ENCODE data around the gene RBBP8. TPM values are rescaled to one million over a fixed set of nuclear protein-coding genes. Genes with fewer than 3 reads are reported as not detected.
"Not testable (repeated sequence)": the region's sequence is repeated elsewhere in the genome, so short reads cannot be mapped to it uniquely, and the experiment has no call there.

Gene RBBP8
- total and polyA plus RNA-seq, 2 experiments from 2014 or later, result 13.1 to 25.7 TPM

- no peaks in the 10 kb centered on the region for H3K9me3 ChIP-seq (ENCODE audit: low read depth)
- H2AFZ ChIP-seq, result no peak overlapping the region
- H3K4me3 ChIP-seq, result no peak overlapping the region
- no peak overlapping the region for H3K4me2 ChIP-seq
- H3K36me3 ChIP-seq (replicated peaks; ENCODE audit: insufficient read depth, low read depth), result no peaks in the 10 kb centered on the region
- 88% methylated on average over 5 of the region's 5 CpGs for WGBS (ENCODE audit: low lambda C conversion rate, missing lambda C conversion rate)
- H3K27ac ChIP-seq, result no peak overlapping the region
- TF ChIP-seq, protein P1, sequence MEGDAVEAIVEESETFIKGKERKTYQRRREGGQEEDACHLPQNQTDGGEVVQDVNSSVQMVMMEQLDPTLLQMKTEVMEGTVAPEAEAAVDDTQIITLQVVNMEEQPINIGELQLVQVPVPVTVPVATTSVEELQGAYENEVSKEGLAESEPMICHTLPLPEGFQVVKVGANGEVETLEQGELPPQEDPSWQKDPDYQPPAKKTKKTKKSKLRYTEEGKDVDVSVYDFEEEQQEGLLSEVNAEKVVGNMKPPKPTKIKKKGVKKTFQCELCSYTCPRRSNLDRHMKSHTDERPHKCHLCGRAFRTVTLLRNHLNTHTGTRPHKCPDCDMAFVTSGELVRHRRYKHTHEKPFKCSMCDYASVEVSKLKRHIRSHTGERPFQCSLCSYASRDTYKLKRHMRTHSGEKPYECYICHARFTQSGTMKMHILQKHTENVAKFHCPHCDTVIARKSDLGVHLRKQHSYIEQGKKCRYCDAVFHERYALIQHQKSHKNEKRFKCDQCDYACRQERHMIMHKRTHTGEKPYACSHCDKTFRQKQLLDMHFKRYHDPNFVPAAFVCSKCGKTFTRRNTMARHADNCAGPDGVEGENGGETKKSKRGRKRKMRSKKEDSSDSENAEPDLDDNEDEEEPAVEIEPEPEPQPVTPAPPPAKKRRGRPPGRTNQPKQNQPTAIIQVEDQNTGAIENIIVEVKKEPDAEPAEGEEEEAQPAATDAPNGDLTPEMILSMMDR (IDR thresholded peaks at IDR 0.05; ENCODE audit: poor library complexity), result no peak
- TF ChIP-seq EZH2 (IDR thresholded peaks at IDR 0.05; ENCODE audit: borderline replicate concordance) (no peak), EZH2phosphoT487 (IDR thresholded peaks at IDR 0.05; ENCODE audit: low read depth, severe bottlenecking, unreplicated experiment) (no peak)
- no peaks in the 10 kb centered on the region for H4K20me1 ChIP-seq (ENCODE audit: insufficient read depth, poor library complexity, severe bottlenecking)
- no peaks in the 10 kb centered on the region for H3K27me3 ChIP-seq
- H3K79me2 ChIP-seq, result no peaks in the 10 kb centered on the region
- DNase-seq (ENCODE audit: low spot score), result no peak
- H3K4me1 ChIP-seq (ENCODE audit: insufficient read depth), result no peaks in the 10 kb centered on the region
- H3K9me2 ChIP-seq (replicated peaks; ENCODE audit: insufficient read depth), result no peaks in the 10 kb centered on the region
These were observed 32.4 kb upstream of the RBBP8 start for GRCh38 chr18:22900558-22901238.

GRCh38 chr18:22902093-22902492, 31.0 kb upstream of the RBBP8 start:
- Histone ChIP-seq H3K36me3 (replicated peaks; ENCODE audit: insufficient read depth, low read depth) (no peaks in the 10 kb centered on the region), H3K9me2 (replicated peaks; ENCODE audit: insufficient read depth) (no peaks in the 10 kb centered on the region), H3K4me3 (no peak overlapping the region), H2AFZ (no peak overlapping the region), H4K20me1 (ENCODE audit: insufficient read depth, poor library complexity, severe bottlenecking) (no peaks in the 10 kb centered on the region), H3K9me3 (ENCODE audit: low read depth) (no peaks in the 10 kb centered on the region), H3K79me2 (no peaks in the 10 kb centered on the region), H3K4me1 (ENCODE audit: insufficient read depth) (no peaks in the 10 kb centered on the region), H3K27me3 (no peaks in the 10 kb centered on the region), H3K27ac (no peak overlapping the region), H3K4me2 (no peak overlapping the region)
- TF ChIP-seq EZH2phosphoT487 (IDR thresholded peaks at IDR 0.05; ENCODE audit: low read depth, severe bottlenecking, unreplicated experiment) (no peak), EZH2 (IDR thresholded peaks at IDR 0.05; ENCODE audit: borderline replicate concordance) (no peak)
- TF ChIP-seq, protein P1 (IDR thresholded peaks at IDR 0.05; ENCODE audit: poor library complexity), result no peak
- DNase-seq (ENCODE audit: low spot score), result no peak

- not testable (repeated sequence) for H3K27me3 ChIP-seq; H3K4me1 ChIP-seq (ENCODE audit: insufficient read depth); DNase-seq (ENCODE audit: low spot score); H3K4me2 ChIP-seq; H3K36me3 ChIP-seq (replicated peaks; ENCODE audit: insufficient read depth, low read depth); H3K4me3 ChIP-seq; H3K27ac ChIP-seq; H2AFZ ChIP-seq; H3K79me2 ChIP-seq; H4K20me1 ChIP-seq (ENCODE audit: insufficient read depth, poor library complexity, severe bottlenecking); H3K9me3 ChIP-seq (ENCODE audit: low read depth); H3K9me2 ChIP-seq (replicated peaks; ENCODE audit: insufficient read depth)
- 85% methylated on average over 2 of the region's 2 CpGs for WGBS (ENCODE audit: low lambda C conversion rate, missing lambda C conversion rate)
These were observed 29.9 kb upstream of the RBBP8 start for GRCh38 chr18:22903248-22903647.

DNA sequence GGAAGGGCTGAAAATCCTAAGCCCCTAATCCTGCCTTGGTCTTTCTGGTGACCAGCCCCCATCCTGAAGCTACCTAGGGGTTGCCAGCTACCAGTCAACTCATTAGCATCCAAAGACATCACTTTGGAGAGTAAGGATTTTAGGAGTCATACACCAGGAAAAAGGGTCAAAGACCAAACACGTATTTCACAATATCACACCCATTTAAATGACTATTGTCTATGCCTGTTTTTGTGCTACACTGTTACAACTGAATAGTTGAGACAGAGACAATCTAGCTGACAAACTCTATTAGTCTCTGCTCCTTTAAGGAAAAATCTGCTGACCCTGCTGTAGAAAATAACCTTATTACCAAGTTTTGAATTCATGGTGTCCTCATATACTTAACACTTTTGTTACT, 21.0 kb upstream of the RBBP8 start:
- Histone ChIP-seq H3K4me3 (no peak overlapping the region), H3K4me2 (no peak overlapping the region), H3K27me3 (no peaks in the 10 kb centered on the region), H4K20me1 (ENCODE audit: insufficient read depth, poor library complexity, severe bottlenecking) (no peaks in the 10 kb centered on the region), H3K79me2 (no peaks in the 10 kb centered on the region), H3K9me2 (replicated peaks; ENCODE audit: insufficient read depth) (no peaks in the 10 kb centered on the region), H3K9me3 (ENCODE audit: low read depth) (no peaks in the 10 kb centered on the region), H2AFZ (no peak overlapping the region), H3K36me3 (replicated peaks; ENCODE audit: insufficient read depth, low read depth) (no peaks in the 10 kb centered on the region), H3K27ac (no peak overlapping the region), H3K4me1 (ENCODE audit: insufficient read depth) (peaks cover 4% of the 10 kb centered on the region)
- no peak for TF ChIP-seq EZH2phosphoT487 (IDR thresholded peaks at IDR 0.05; ENCODE audit: low read depth, severe bottlenecking, unreplicated experiment)
- WGBS (ENCODE audit: low lambda C conversion rate, missing lambda C conversion rate), result 88% methylated on average over 1 of the region's 1 CpG
- DNase-seq (ENCODE audit: low spot score), result no peak

Data from hepatocyte (in vitro differentiated cells).